Fibroblast of skin of scalp (primary cell): ENCODE data around the gene SORL1.
A peak's percentile ranks its signal among the peaks of the same experiment; 100 is the strongest.

Experiments used
- DNase-seq: peaks from one replicate; pipeline ENCODE4 v3.0.0-alpha.2; 2013

Gene SORL1

GRCh38 chr11:121540627-121541026 is 88.5 kb downstream of the SORL1 start:
- no peak for DNase-seq

GRCh38 chr11:121543836-121544380 is 91.8 kb downstream of the SORL1 start:
- DNase-seq: no peak

- no peak for DNase-seq
Observed at GRCh38 chr11:121544956-121545355, 92.8 kb downstream of the SORL1 start.

- DNase-seq: no peak
Observed at GRCh38 chr11:121547574-121547973, 95.5 kb downstream of the SORL1 start.

GRCh38 chr11:121550247-121551030 is 98.3 kb downstream of the SORL1 start:
- no peak for DNase-seq

GRCh38 chr11:121551463-121551862 is 99.3 kb downstream of the SORL1 start:
- no peak for DNase-seq

- DNase-seq: no peak
Observed at GRCh38 chr11:121552154-121552553, 100.0 kb downstream of the SORL1 start.

GRCh38 chr11:121552644-121553043 is 100.5 kb downstream of the SORL1 start:
- DNase-seq: no peak

GRCh38 chr11:121553389-121553788 is 101.3 kb downstream of the SORL1 start:
- DNase-seq: no peak

- no peak for DNase-seq
Observed at GRCh38 chr11:121553806-121554205, 101.7 kb downstream of the SORL1 start.

- no peak for DNase-seq
Observed at GRCh38 chr11:121554552-121554951, 102.4 kb downstream of the SORL1 start.

GRCh38 chr11:121555121-121555520 is 103.0 kb downstream of the SORL1 start:
- no peak for DNase-seq

- DNase-seq: no peak
Observed at GRCh38 chr11:121556937-121557336, 104.8 kb downstream of the SORL1 start.

GRCh38 chr11:121557348-121557747 is 105.2 kb downstream of the SORL1 start:
- DNase-seq: no peak

GRCh38 chr11:121559606-121560200 is 107.6 kb downstream of the SORL1 start:
- DNase-seq: no peak

GRCh38 chr11:121560236-121560635 is 108.1 kb downstream of the SORL1 start:
- DNase-seq: no peak

- no peak for DNase-seq
Observed at GRCh38 chr11:121561240-121561639, 109.1 kb downstream of the SORL1 start.

GRCh38 chr11:121561716-121562115 is 109.6 kb downstream of the SORL1 start:
- DNase-seq: no peak

- no peak for DNase-seq
Observed at GRCh38 chr11:121563003-121563402, 110.9 kb downstream of the SORL1 start.

- DNase-seq: peak; percentile 4
Observed at GRCh38 chr11:121563900-121564822, 112.0 kb downstream of the SORL1 start.

GRCh38 chr11:121564948-121565684 is 113.0 kb downstream of the SORL1 start:
- no peak for DNase-seq
